ENCODE results near the gene PTRH1. TPM values are rescaled to one million over a fixed set of nuclear protein-coding genes. Genes with fewer than 3 reads are reported as not detected.

The PTRH1 gene
- total and polyA plus RNA-seq, 2 of the 13 experiments (the other 11 are each of a cell fraction or from before 2014, with no cell fraction given): 4.0 to 10.4 TPM

DNA sequence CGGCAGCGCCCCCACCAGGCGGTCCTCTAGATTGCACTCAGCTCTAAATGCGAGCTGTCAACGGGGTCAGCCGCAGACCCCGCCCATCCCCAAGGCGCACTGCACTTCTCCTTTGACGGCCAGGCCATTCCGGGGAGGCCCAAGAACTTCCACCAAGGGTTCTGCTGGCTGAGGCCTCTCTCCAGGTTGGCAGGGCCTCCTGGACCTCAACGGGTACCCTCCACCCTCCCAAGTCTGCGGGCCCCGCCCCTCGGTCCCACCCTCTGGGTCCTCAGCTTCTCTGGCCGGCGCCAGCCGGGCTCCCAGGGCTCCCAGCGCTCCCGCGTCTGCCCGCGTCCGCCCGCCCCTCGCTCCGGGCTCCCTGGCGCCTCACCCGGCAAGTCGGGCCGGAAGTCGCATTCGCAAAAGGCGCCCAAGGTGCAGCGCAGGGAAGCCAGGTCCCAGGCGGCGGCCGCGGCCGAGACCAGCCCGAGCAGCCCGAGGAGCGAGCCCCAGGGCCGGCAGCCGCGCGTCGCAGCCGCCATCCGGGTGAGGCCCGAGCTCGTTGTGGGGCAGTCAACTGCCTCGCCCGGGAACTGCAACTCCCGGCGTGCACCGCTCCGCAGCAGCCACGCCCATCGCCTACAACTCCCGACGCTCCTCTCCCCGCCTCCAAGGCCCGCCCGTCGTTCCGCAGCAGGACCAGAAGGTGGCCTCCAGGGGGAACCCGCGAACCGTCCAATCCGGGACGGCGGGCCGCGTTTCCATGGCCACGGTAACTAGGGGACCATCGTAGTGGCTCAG, 19.5 kb upstream of the PTRH1 start, which contains the start of gene TOR2A (continued):
- TF ChIP-seq, protein P1, sequence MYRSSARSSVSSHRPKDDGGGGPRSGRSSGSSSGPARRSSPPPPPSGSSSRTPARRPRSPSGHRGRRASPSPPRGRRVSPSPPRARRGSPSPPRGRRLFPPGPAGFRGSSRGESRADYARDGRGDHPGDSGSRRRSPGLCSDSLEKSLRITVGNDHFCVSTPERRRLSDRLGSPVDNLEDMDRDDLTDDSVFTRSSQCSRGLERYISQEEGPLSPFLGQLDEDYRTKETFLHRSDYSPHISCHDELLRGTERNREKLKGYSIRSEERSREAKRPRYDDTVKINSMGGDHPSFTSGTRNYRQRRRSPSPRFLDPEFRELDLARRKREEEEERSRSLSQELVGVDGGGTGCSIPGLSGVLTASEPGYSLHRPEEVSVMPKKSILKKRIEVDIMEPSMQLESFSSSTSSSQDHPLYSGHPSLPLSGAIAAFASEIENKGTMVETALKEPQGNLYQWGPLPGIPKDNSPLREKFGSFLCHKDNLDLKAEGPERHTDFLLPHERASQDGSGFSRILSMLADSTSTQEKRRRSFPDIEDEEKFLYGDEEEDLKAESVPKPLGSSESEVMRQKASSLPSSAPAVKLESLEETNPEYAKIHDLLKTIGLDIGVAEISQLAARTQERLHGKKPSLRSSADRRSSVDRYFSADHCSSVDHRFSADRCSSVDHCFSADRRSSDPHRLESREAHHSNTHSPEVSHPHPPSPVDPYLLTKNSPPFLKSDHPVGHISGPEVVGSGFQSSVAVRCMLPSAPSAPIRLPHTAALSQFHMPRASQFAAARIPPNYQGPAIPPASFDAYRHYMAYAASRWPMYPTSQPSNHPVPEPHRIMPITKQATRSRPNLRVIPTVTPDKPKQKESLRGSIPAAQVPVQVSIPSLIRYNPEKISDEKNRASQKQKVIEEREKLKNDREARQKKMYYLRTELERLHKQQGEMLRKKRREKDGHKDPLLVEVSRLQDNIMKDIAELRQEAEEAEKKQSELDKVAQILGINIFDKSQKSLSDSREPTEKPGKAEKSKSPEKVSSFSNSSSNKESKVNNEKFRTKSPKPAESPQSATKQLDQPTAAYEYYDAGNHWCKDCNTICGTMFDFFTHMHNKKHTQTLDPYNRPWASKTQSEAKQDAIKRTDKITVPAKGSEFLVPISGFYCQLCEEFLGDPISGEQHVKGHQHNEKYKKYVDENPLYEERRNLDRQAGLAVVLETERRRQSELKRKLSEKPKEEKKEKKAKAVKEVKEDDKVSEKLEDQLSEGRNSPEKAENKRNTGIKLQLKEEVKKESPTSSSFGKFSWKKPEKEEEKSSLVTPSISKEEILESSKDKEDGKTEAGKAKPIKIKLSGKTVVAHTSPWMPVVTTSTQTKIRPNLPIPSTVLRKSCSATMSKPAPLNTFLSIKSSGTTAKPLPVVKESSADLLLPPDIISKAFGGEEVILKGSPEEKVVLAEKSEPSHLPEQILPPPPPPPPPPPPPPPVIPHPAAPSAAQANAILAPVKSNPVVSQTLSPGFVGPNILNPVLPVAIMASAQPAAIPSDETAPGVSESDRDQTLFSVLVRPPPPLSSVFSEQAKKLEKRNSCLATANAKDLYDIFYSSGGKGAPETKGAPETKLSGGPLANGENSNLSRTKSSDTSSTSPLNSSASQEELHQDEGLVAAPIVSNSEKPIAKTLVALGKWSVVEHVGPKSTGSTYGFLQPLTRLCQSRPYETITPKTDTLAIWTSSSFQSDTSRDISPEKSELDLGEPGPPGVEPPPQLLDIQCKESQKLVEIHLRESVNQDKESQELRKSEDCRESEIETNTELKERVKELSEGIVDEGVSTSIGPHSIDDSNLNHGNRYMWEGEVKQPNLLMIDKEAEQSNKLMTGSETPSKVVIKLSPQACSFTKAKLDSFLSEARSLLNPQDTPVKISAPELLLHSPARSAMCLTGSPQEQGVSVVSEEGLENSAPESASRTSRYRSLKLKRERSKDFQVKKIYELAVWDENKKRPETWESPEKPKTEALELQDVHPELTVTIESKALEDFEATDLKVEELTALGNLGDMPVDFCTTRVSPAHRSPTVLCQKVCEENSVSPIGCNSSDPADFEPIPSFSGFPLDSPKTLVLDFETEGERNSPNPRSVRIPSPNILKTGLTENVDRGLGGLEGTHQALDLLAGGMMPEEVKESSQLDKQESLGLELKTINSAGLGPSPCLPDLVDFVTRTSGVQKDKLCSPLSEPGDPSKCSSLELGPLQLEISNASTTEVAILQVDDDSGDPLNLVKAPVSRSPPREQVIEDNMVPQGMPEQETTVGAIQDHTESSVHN (CRISPR knock-in tag; IDR thresholded peaks at IDR 0.05): no peak
- peak; percentile 94 for TF ChIP-seq RFXAP (CRISPR knock-in tag; IDR thresholded peaks at IDR 0.05; ENCODE audit: borderline replicate concordance)
- TF ChIP-seq ZNF768 (CRISPR knock-in tag; IDR thresholded peaks at IDR 0.05): no peak; the same call in none of the 2 replicates
- TF ChIP-seq, protein P2, sequence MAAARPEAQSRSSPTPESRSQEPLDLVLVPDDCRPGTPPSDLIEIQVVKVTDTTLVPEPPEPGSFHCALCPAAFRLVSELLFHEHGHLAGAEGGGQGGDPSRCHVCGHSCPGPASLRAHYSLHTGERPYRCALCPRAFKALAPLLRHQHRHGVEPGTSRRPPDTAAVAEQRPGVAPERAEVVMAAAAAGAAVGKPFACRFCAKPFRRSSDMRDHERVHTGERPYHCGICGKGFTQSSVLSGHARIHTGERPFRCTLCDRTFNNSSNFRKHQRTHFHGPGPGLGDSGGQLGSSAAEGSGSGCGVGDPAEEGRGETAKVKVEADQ (CRISPR knock-in tag; IDR thresholded peaks at IDR 0.05; ENCODE audit: borderline replicate concordance): no peak
- no peak for TF ChIP-seq CSRNP2 (CRISPR knock-in tag; conservative IDR thresholded peaks at IDR 0.05; ENCODE audit: low read depth)
- no peak for TF ChIP-seq CBX1 (IDR thresholded peaks at IDR 0.05; ENCODE audit: low read depth)
- TF ChIP-seq, protein P3, sequence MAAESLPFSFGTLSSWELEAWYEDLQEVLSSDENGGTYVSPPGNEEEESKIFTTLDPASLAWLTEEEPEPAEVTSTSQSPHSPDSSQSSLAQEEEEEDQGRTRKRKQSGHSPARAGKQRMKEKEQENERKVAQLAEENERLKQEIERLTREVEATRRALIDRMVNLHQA (CRISPR knock-in tag; IDR thresholded peaks at IDR 0.05): no peak
- peak; percentile 80 for TF ChIP-seq YY1 (IDR thresholded peaks at IDR 0.05; ENCODE audit: insufficient read depth, insufficient replicate concordance, low read depth, low read length)
- no peak for TF ChIP-seq TBX3 (IDR thresholded peaks at IDR 0.05; ENCODE audit: borderline replicate concordance)
- TF ChIP-seq ZSCAN22 (CRISPR knock-in tag; IDR thresholded peaks at IDR 0.05): no peak
- peak; percentile 71 for TF ChIP-seq GABPA (IDR thresholded peaks at IDR 0.05; ENCODE audit: low read depth, low read length)
- TF ChIP-seq GABPA (CRISPR knock-in tag; IDR thresholded peaks at IDR 0.05; ENCODE audit: low read depth): peak; percentile 85
- TF ChIP-seq ZSCAN9 (CRISPR knock-in tag; IDR thresholded peaks at IDR 0.05; ENCODE audit: borderline replicate concordance): no peak
- no peak for TF ChIP-seq PLRG1 (conservative IDR thresholded peaks at IDR 0.05)
- TF ChIP-seq ZNF607 (CRISPR knock-in tag; IDR thresholded peaks at IDR 0.05; ENCODE audit: borderline replicate concordance): peak; percentile 52; the same call in 1 of the 2 replicates
- TF ChIP-seq ZBTB21 (CRISPR knock-in tag; IDR thresholded peaks at IDR 0.05): no peak
- TF ChIP-seq ZNF326 (CRISPR knock-in tag; IDR thresholded peaks at IDR 0.05; ENCODE audit: borderline replicate concordance): no peak
- TF ChIP-seq POLR2AphosphoS2 (IDR thresholded peaks at IDR 0.05; ENCODE audit: low read depth, low read length): no peak
- TF ChIP-seq U2AF2 (IDR thresholded peaks at IDR 0.05; ENCODE audit: low read depth, low read length): 0 out of 2 replicates have a peak, but pooled peaks have one; percentile 70
